Left kidney (tissue), 8 donors: ENCODE data around the gene C6orf58. TPM values are rescaled to one million over a fixed set of nuclear protein-coding genes. Genes with fewer than 3 reads are reported as not detected.

ENCODE experiments used
- DNase-seq: peaks from one replicate; pipeline ENCODE4 v3.0.0-alpha.2; 2013
- long read RNA-seq, 8 donors: transcript quantifications; one replicate each; lab custom pipeline, GENCODE V29; 2026
- polyA plus RNA-seq: library from polyadenylated mRNA; unstranded; fragments of 120-200 nt; gene quantifications from one replicate; pipeline ENCODE4 v1.2.1, GENCODE V29; 2013; ENCODE audit not compliant: insufficient read length

The C6orf58 gene
- 1.2 TPM for polyA plus RNA-seq
- long read RNA-seq, donor 1 = 0 reads
- long read RNA-seq, donor 2 = 0 reads
- long read RNA-seq, donor 3 = 0 reads
- long read RNA-seq, donor 4 = 0 reads
- long read RNA-seq, donor 5 = 0 reads
- long read RNA-seq, donor 6 = 0 reads
- long read RNA-seq, donor 7 = 0 reads
- long read RNA-seq, donor 8 = 0 reads

DNA sequence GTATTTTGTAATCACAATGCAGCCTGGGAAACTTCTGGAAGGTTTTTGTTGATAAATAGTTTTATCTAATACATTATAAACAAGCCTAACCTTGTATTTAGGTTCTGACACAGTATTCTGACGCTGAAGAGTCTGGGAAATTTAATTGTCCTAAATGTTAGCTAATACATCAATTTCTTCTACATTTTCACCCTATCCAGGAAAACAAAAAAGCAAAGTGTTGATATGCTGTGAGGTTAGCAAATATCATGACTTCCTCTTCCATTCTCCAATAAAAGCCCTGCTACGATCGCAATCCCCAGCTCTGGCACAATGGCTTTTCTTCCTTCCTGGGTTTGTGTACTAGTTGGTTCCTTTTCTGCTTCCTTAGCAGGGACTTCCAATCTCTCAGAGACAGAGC, at the start of gene C6orf58:
Gene C6orf58, plus strand, starts transcription at position 301 of the 400 bp plus-strand sequence. Its CDS starts 12 bp downstream, at position 313.
- DNase-seq = no peak

DNA sequence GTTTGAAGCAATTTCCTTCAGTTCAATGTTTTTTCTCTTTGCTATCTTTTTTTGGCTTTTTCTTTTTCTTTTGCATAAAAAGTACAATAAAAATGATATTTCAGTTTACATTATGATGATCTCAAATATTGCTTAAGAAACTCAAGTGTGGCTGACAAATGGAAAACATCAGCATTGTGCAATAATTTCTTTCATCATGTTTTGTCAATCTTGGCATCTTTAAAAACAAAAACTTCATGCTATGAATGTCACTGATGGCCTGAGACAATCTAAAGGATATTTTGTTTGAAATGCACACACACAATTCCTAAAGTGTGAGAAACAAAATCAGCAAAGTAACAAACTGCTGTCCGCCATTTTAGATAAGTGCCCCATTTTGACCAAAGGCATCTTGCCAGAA, 44.0 kb upstream of the C6orf58 start:
- DNase-seq = no peak

DNA sequence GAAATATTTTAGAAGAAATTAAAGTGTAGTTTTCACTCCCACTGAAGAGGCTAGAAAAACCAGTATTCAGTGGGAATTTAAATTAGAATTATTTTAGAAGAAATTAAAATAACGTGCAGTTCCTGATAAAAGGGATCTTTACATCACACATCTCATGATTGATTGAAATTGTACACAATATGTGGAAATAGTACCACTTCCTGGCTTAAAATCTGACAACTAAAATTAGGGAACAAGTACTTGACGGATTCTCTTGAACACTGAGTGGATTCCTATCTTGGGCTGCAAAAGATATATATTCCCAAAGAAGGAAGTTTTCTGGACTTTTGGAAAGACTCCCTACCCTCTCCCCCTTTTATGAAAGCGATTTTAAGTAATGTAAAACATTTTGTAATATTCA, 43.2 kb upstream of the C6orf58 start:
- DNase-seq = no peak

GRCh38 chr6:127538750-127539264, 38.2 kb upstream of the C6orf58 start:
- no peak for DNase-seq

GRCh38 chr6:127539272-127539671, 37.7 kb upstream of the C6orf58 start:
- DNase-seq = no peak

- no peak for DNase-seq
Observed at GRCh38 chr6:127547215-127547614, 29.8 kb upstream of the C6orf58 start.

- DNase-seq = no peak
Observed at GRCh38 chr6:127547904-127548649, 28.9 kb upstream of the C6orf58 start.

GRCh38 chr6:127550403-127550802, 26.6 kb upstream of the C6orf58 start:
- no peak for DNase-seq

DNA sequence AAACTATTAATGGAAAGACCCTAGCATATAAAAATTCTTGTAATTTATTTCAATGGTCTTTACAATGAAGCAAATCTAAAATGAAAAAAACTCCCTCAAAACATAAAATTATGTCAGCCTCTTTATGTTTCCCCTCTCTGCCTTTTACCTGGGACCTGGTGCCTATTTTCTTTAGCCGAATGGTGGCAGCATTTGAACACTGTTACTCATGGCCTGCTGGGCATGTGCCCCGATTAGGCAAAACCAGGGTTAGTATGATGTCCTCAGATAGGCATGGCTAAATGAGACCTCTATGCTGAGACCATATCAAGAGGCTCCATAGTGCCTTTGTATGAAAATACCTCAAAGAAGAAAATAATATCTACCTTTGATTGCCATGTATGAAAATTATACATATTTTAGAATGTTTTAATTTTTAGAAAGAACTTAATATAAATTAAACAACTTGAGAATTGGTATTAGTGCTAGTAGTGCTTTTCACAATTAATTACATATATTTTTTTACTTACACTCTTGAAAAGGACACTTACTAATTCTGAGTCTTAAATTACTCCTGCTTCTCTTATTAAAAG, 22.5 kb upstream of the C6orf58 start:
- DNase-seq = no peak

DNA sequence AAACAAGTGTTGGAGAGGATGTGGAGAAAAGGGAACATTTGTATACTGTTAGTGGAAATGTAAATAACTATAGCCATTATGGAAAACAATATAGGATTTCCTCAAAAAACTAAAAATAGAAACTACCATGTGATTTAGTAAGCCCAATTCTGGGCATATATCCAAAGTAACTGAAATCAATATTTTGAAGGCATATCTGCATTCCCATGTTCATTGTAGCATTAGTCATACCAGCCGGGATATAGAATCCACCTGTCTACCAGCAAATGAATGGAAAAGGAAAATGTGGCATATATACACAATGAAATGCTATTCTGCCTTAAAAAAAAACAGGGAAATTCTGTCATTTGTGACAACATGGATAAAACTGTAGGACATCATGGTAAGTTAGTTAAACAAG, 15.3 kb upstream of the C6orf58 start:
- DNase-seq = no peak

GRCh38 chr6:127564761-127565160, 12.2 kb upstream of the C6orf58 start:
- no peak for DNase-seq

- no peak for DNase-seq
Observed at GRCh38 chr6:127566119-127566518, 10.9 kb upstream of the C6orf58 start.

DNA sequence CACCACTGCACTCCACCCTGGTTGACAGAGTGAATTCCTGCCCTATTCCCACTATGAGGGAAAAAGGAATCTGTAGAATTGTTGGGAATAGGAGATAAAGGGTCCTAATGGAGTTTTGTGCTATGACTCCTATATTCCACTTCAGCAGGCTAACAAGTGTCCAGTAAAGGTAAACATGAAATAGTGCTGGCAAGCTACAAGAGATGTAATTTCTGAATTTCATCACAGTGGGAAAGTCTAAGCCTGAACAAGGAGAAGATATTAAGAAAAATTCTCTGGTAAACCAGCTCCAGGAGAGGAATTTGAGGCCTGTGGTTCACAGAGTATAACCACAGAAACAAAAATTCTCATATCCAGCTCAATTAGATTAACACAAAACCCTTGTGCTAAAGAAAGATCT, 10.3 kb upstream of the C6orf58 start:
- DNase-seq = no peak

DNA sequence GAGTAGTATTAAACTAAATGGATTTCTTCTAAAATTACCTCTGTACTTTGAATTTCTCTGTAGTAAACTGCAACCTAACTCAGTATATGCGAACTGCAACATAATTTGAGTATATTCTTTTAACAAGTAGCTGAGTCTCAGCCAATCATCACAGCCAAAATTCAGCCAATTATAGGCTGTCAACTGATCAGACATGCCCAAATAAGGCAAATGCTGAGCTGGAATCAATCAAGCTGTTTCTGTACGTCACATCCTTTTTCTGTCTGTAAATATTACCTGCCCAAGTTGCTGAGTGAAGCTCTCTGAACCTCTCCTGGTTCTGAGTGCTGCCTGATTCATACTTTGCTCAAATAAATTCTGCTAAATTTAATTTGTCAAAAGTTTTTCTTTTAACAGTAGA, 9.5 kb upstream of the C6orf58 start:
- DNase-seq = no peak

- no peak for DNase-seq
Observed at GRCh38 chr6:127570739-127571389, 6.1 kb upstream of the C6orf58 start.

DNA sequence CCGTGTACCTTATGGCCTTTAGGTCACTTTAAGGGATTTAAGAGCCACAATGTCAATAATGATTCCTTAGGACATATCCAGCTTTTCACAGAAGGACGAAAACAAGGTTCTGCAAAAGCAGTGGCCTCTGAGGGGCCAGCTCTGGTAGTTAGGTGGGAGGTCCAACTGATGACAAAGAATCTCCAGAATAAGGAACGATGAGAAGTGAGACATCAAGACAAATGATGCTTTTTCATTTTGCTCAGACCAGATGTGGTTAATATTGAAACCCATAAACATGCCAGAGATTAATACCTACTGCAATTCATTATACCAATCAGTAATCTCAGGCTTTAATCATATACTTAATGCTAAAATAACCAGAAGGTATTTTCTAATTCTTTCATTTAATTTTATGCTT, 1.9 kb downstream of the C6orf58 start:
- DNase-seq = no peak

GRCh38 chr6:127581576-127581975, 4.6 kb downstream of the C6orf58 start:
- no peak for DNase-seq

GRCh38 chr6:127582777-127583462, 5.9 kb downstream of the C6orf58 start:
- DNase-seq = no peak

DNA sequence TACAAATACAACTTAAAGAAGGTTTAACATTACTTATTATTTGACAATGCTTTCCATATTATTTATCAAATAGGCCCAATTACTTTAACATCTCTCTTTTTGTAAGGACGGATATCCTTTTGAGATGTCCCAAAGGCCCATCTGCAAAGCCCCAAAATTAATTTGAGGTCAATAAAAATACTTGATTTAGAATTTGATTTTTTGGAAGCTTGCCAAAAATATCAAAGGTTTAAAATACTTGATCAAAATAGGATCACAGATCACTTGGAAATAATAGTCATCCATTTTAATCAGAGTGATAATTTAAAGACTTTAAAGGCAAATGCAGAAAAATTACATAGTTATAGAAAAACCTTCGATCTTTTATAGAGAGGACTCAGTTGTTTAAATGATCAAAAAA, 8.1 kb downstream of the C6orf58 start:
- no peak for DNase-seq

- no peak for DNase-seq
Observed at GRCh38 chr6:127586372-127586771, 9.4 kb downstream of the C6orf58 start.

DNA sequence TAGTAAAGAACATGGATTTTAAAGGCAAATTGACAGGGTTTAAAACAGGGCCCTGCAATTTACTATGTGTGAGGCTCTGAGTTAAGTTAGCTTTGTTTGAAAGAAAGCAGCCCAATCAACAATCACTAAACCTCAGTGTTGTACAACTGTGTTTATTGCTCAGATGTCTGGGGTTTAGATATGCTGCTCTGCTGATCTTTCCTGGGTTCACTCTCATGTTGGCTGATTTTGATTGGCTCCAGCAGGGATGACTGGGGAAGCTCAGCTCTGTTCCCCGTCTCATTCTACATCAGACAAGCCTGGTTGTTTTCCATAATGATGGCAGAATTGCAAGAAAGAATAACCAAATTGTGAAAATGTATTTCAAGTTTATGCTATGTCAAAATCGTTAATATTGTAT, 10.9 kb downstream of the C6orf58 start:
- DNase-seq = no peak

- no peak for DNase-seq
Observed at GRCh38 chr6:127589135-127589534, 12.2 kb downstream of the C6orf58 start.
